Mucosa of descending colon (tissue), 3 donors: Measurements from ENCODE around the gene INPP4A. TPM values are rescaled to one million over a fixed set of nuclear protein-coding genes. Genes with fewer than 3 reads are reported as not detected.

Source experiments
- ATAC-seq: fragments of 200-7000 bp; cut with Tn5 transposase; one replicate; pipeline ENCODE4 v1.9.1; 2020; ENCODE audit warnings: mild to moderate bottlenecking, moderate library complexity
- DNase-seq, 3 donors: peaks; one replicate each; pipeline ENCODE4 v3.0.0-alpha.2; 2020
- H3K36me3 ChIP-seq: fragments of 200-600 bp; one replicate; pipeline ENCODE4 v1.8.0; 2021; ENCODE audit warnings: low read depth, mild to moderate bottlenecking
- H3K4me1 ChIP-seq: fragments of 200-600 bp; one replicate; pipeline ENCODE4 v1.8.0; 2021; ENCODE audit warnings: low read depth, mild to moderate bottlenecking
- H3K4me3 ChIP-seq: fragments of 200-600 bp; one replicate; pipeline ENCODE4 v1.8.0; 2021; ENCODE audit warnings: mild to moderate bottlenecking
- H3K9me3 ChIP-seq: fragments of 200-600 bp; one replicate; pipeline ENCODE4 v1.8.0; 2021; ENCODE audit warnings: mild to moderate bottlenecking
- intact Hi-C, 2 donors: fragments of 100-400 bp; cut with DNase I in 1 of 2; cut with micrococcal nuclease in 1 of 2; formaldehyde crosslinking; loops; one replicate each; pipeline versions ENCODE4 v1.11.0 to v1.11.1; 2022; cut with DNase I, micrococcal nuclease
- total RNA-seq, 3 donors: library from RNA; stranded (reverse); fragmentation: NEBNext Ultra II Directional in 2 of 3; extraction: Animal tissue kit (Norgen Biotek cat#: 25700) in 2 of 3; gene quantifications; one replicate each; pipeline versions ENCODE4 v1.2.1 to v1.2.4, GENCODE V29; 2021 to 2023
- TF ChIP-seq, protein P1 (sequence below): fragments of 200-600 bp; IDR thresholded peaks from one replicate; pipeline ENCODE4 v1.8.0; 2022; ENCODE audit warnings: antibody characterized with exemption, mild to moderate bottlenecking
- donor health status: DM: no; HTN: no; CAD: no; lungs with moderate emphysema.
- donor health status: DM: no; HTN: no; CAD: no.
- donor health status: DM: no; HTN: yes; CAD: no.

INPP4A gene
- total RNA-seq, 3 donors from 2014 or later, result 18.2 to 39.8 (median 19.1) TPM

DNA sequence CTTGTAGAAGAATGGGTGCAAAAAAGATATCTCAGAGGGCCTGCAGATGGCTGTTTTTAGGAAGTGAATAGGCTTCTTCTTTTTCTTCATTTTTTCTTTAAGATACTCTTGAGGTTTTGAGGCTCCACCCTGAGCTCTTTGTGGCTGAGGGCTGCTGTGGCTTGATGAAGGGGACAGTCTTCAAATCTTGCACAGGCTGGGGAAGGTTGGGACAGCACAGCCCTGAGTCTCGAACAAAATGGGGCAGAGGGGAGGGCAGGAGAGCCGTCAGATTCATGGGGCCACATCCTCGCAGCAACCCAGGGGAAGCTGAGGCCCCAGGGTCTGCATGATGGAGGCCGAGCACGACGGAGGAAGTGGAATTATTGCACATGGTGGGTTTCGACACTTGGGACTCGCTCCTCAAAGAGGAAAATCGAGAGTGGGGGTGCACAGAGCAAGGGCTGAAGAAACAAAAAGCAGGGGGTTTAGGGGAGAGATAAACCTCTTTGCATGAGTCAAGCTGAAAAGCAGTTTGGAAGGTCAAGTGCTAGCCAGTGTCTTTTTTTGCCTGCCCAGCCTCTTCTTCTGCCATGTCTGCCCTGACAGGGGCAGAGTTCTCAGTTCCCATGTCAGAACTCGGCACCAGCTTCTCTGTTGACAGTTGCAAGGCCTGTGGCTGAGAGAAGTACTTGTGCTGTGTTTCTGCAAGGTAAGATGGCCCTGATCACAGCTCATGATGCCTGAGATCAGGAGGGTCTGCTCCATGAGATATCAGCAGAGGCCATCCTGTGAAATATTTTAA is 19.5 kb downstream of the INPP4A start:
- peak in 1 of 3 donors; percentile 59 for DNase-seq
- peak; percentile 42 for ATAC-seq
- no peaks in the 10 kb centered on the region for H3K9me3 ChIP-seq
- intact Hi-C loops, result no loop called here
- peaks cover 15% of the 10 kb centered on the region for H3K4me1 ChIP-seq
- H3K36me3 ChIP-seq, result no peaks in the 10 kb centered on the region
- TF ChIP-seq, protein P1, sequence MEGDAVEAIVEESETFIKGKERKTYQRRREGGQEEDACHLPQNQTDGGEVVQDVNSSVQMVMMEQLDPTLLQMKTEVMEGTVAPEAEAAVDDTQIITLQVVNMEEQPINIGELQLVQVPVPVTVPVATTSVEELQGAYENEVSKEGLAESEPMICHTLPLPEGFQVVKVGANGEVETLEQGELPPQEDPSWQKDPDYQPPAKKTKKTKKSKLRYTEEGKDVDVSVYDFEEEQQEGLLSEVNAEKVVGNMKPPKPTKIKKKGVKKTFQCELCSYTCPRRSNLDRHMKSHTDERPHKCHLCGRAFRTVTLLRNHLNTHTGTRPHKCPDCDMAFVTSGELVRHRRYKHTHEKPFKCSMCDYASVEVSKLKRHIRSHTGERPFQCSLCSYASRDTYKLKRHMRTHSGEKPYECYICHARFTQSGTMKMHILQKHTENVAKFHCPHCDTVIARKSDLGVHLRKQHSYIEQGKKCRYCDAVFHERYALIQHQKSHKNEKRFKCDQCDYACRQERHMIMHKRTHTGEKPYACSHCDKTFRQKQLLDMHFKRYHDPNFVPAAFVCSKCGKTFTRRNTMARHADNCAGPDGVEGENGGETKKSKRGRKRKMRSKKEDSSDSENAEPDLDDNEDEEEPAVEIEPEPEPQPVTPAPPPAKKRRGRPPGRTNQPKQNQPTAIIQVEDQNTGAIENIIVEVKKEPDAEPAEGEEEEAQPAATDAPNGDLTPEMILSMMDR, result no peak
- H3K4me3 ChIP-seq, result no peak overlapping the region

DNA sequence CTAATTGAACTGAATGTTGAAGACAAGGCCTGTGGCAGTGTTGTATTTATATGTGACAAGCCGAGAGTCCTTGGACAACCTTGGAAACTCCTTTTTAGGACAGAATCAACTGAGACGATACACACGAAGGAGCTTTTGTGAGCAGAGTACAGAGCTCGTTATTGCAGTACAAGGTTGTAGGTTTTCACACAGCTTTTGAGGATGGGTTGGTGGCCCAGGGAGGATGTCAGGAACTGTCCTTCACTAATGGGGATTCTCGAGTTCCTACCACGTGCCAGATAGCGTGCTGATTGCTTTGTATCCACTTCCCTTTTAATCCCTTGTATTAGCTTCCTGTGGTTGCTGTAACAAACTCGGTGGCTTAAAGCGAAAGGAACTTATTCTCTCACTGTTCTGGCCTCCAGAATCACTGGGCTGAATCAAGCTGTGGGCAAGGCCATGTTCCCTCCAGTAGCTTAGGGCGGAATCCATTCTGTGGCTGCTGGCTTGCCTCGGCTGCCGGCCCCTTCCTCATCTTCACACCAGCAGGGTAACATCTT is 20.2 kb downstream of the INPP4A start:
- TF ChIP-seq, protein P1, result no peak
- intact Hi-C loops, result no loop called here
- H3K4me1 ChIP-seq, result peaks cover 15% of the 10 kb centered on the region
- ATAC-seq (peak; percentile 57), DNase-seq (peak in 1 of 3 donors; percentile 54)
- H3K4me3 ChIP-seq, result no peak overlapping the region
- H3K36me3 ChIP-seq, result no peaks in the 10 kb centered on the region
- H3K9me3 ChIP-seq, result no peaks in the 10 kb centered on the region

DNA sequence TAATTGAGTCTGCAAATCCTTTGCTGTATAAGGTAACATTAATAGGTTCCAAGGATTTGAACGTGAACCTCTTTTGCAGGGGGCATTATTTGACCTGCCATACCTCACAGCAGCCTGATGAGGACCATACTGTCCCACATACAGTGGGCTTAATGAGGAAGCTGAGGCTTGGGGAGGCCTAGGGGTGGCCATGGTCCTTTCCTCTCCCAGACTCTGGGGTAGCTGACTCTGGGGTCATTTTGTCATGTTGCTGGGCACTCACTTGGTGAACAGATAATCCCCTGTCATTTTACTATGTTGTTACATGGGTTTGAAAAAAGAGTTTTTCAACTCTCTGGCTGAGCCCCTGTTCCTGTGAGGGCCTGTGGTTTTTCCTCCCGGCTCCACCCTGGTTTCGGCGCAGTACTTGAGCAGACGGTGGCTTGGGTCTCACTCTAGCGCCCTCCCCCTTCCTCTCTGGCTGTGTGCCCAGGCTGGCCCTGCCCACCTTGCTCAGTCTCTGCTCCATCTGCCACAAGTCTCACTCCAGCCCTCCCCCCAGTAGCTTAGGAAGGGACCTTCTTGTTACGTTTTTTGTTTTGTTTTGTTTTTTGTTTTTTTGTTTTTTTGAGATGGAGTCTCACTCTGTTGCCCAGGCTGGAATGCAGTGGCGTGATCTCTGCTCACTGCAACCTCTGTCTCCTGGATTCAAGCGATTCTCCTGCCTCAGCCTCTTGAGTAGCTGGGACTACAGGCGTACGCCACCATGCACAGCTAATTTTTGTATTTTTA is 21.0 kb downstream of the INPP4A start:
- TF ChIP-seq, protein P1, result no peak
- ATAC-seq (peak; percentile 76), DNase-seq (peak; percentile 83 to 91 (median 87))
- peaks cover 21% of the 10 kb centered on the region for H3K4me1 ChIP-seq
- intact Hi-C loops, result no loop called here
- H3K4me3 ChIP-seq, result no peak overlapping the region
- H3K36me3 ChIP-seq, result no peaks in the 10 kb centered on the region
- no peaks in the 10 kb centered on the region for H3K9me3 ChIP-seq

DNA sequence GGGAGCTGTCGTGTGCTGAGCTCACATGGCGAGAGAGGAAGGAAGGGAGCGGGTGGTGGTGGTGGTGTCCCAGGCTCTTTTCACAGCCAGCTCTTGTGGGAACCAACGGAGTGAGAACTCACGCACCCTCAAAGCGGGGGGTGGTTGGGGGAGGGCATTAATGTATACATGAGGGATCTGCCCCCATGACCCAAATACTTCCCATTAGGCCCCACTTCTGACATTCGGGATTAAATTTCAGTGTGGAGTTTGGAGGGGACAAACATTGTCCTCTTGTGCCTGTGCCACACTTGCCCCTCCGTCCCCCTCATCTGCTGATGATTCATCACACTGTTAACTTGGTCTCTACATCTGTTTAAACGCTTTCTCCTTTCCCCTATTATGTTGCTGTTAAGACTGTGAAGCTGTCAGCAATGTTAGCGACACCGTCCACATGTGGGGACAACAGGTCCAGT is 22.5 kb downstream of the INPP4A start:
- H3K9me3 ChIP-seq, result no peaks in the 10 kb centered on the region
- DNase-seq, result no peak
- intact Hi-C loops, result no loop called here
- H3K36me3 ChIP-seq, result no peaks in the 10 kb centered on the region
- H3K4me1 ChIP-seq, result peaks cover 18% of the 10 kb centered on the region
- TF ChIP-seq, protein P1, result no peak
- no peak overlapping the region for H3K4me3 ChIP-seq
- ATAC-seq, result no peak

DNA sequence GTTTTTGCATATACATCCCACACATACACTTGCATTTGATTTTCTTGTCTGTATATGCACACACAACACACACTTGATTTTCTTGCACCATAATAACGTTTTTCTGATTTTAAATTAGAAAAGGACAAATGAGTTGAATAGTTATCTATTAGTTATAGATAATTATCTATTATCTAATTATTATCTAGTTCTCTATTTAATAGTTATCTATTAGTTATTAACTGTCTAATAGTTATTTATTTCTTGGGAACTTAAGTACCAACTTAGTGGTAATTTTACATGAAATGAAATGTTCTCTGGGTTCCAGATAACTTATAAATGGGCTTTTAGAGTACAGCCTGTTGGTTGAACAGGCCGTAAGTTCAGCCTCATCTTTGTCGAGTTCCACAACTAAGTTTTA is 23.0 kb downstream of the INPP4A start:
- Histone ChIP-seq H3K4me1 (peaks cover 23% of the 10 kb centered on the region), H3K9me3 (no peaks in the 10 kb centered on the region), H3K4me3 (no peak overlapping the region), H3K36me3 (no peaks in the 10 kb centered on the region)
- TF ChIP-seq, protein P1, result no peak
- intact Hi-C loops, result no loop called here
- DNase-seq (no peak), ATAC-seq (no peak)
